Measurements from ENCODE around the gene HOMEZ. TPM values are rescaled to one million over a fixed set of nuclear protein-coding genes. Genes with fewer than 3 reads are reported as not detected.
"Not testable (repeated sequence)": the region's sequence is repeated elsewhere in the genome, so short reads cannot be mapped to it uniquely, and the experiment has no call there.

HOMEZ gene
- total RNA-seq, 1 experiment from 2014 or later = 7.6 TPM

DNA sequence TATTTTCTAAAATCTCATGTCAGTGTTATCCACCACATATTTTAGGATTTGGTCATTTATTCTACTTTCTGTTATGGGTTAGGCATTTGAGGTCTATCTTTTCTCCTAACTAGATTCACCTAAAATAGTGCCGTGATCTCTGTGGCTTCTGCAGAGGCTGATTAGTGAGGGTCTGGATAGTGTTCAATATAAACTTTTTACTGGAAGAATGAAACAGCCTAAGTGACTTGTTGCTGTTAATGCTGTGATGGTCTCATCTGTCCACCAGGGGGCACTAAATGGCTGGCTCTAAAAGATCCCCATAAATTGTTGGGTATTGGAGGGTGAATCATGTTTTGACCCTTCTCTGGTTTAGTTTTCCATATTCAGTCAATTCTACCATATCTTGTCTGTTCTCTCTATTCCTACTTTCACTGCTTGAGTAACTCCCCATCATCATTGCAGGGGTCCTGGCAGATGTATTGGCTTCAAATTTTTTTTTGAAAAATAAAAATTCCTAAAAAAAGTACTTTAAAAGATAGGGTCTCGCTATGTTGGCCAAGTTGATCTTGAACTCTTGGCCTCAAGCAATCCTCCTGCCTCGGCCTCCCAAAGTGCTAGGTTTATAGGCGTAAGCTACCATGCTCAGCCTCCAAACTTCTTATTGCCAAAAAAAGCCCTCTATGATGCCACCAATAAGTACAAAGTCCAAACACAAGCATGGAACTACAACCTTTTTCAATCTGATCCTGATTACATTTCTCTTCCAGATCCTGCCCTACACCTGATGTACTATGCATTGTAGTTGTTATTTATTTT, 42.2 kb upstream of the HOMEZ start:
- in situ Hi-C loops (cut with HindIII; ENCODE audit: low pct_unique_long_range_greater_than_20kb, low sequenced_read_pairs) = no loop called here
- peaks cover 11% of the 10 kb centered on the region for H3K36me3 ChIP-seq (ENCODE audit: control insufficient read depth, insufficient read depth, low read length)

DNA sequence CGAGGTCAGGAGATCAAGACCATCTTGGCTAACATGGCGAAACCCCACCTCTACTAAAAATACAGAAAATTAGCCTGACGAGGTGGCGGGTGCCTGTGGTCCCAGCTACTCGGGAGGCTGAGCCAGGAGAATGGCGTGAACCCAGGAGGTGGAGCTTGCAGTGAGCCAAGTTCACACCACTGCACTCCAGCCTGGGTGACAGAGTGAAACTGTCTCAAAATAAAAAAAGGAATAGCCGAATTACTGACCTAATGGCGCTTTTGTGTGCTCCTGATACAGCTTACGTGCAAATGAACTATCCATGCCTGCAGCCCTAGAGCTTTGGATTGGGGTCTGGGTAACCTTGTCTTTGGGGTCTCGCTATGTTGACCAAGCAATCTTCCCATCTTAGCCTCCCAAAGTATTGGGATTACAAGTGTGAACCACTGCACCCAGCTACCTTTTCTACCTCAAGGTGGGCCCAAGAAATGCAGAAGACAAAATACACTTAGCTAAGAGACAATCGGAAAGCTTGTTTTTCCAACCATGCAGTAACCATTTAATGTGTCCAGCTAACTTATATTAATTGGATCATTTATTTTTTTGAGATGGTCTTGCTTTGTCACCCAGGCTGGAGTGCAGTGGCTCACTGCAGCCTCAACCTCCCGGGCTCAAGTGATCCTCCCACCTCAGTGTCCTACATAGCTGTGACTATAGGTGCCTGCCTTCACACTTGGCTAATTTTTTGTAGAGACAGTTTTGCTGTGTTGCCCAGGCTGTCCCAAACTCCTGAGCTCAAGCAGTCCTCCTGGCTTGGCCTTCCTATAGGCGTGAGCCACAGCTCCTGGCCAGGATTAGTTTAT, 40.8 kb upstream of the HOMEZ start:
- Histone ChIP-seq H3K4me1 (ENCODE audit: control insufficient read depth, insufficient read depth, low read length) (peaks cover 7% of the 10 kb centered on the region), H3K9me3 (ENCODE audit: control insufficient read depth, insufficient read depth, low read depth, low read length) (no peaks in the 10 kb centered on the region), H3K4me3 (ENCODE audit: low read depth in 2 of 2, low read length in 2 of 2) (no peak overlapping the region), H3K36me3 (ENCODE audit: control insufficient read depth, insufficient read depth, low read length) (peaks cover 21% of the 10 kb centered on the region), H3K27me3 (ENCODE audit: control insufficient read depth, insufficient read depth, low read length) (no peaks in the 10 kb centered on the region), H3K27ac (ENCODE audit: low read length) (no peak overlapping the region)
- no TSS peak for BruUV-seq (replicated peaks)
- POLR2A ChIA-PET = interaction anchor here (0.5 kb wide), 1 partner anchor 65 kb away, joined by 4 read pairs; no protein-coding TSS in a partner anchor
- CTCF ChIA-PET = interaction anchor here (1.2 to 1.3 kb wide), 2 partner anchors 18 to 53 kb away, joined by 3 to 8 read pairs; no protein-coding TSS in a partner anchor
- in situ Hi-C loops (cut with HindIII; ENCODE audit: low pct_unique_long_range_greater_than_20kb, low sequenced_read_pairs) = no loop called here
- TF ChIP-seq TCF7L2 (IDR thresholded peaks at IDR 0.05; ENCODE audit: low read depth, low read length) (no peak), CTCF (IDR thresholded peaks at IDR 0.05) (no peak), SIN3A (IDR thresholded peaks at IDR 0.05; ENCODE audit: borderline replicate concordance, insufficient read depth, low read depth, low read length) (no peak), POLR2AphosphoS5 (IDR thresholded peaks at IDR 0.05; ENCODE audit: low read depth, low read length) (peak; percentile 7; the same call in 1 of the 2 replicates), REST (IDR thresholded peaks at IDR 0.05; ENCODE audit: insufficient read depth in 1 of 2, low read depth in 2 of 2, low read length in 1 of 2) (no peak)
- intact Hi-C loops (cut with micrococcal nuclease; ENCODE audit: unreplicated experiment) = loop anchor here (5.0 to 10.0 kb wide), 3 partner anchors 56 to 228 kb away; partner anchors contain the start of genes THTPA and ZFHX2
- DNase-seq (ENCODE audit: low read depth, low spot score) (no peak), ATAC-seq (no peak)

More for the DNA sequence above, 42.2 kb upstream of the HOMEZ start:
- no TSS peak for BruUV-seq (replicated peaks)
- DNase-seq (ENCODE audit: low read depth, low spot score) (peak; percentile 39), ATAC-seq (peak; percentile 86)
- CTCF ChIA-PET = interaction anchor here (1.2 kb wide), 1 partner anchor 32 kb away, joined by 4 read pairs; no protein-coding TSS in a partner anchor
- Histone ChIP-seq H3K27ac (ENCODE audit: low read length) (no peak overlapping the region), H3K9me3 (ENCODE audit: control insufficient read depth, insufficient read depth, low read depth, low read length) (no peaks in the 10 kb centered on the region), H3K4me1 (ENCODE audit: control insufficient read depth, insufficient read depth, low read length) (peaks cover 3% of the 10 kb centered on the region), H3K4me3 (ENCODE audit: low read depth in 2 of 2, low read length in 2 of 2) (no peak overlapping the region), H3K27me3 (ENCODE audit: control insufficient read depth, insufficient read depth, low read length) (no peaks in the 10 kb centered on the region)
- peak; percentile 80 for TF ChIP-seq CTCF (IDR thresholded peaks at IDR 0.05)
- TF ChIP-seq TCF7L2 (IDR thresholded peaks at IDR 0.05; ENCODE audit: low read depth, low read length) = no peak
- POLR2A ChIA-PET = no interaction called here
- intact Hi-C loops (cut with micrococcal nuclease; ENCODE audit: unreplicated experiment) = loop anchor here (5.0 to 10.0 kb wide), 3 partner anchors 54 to 227 kb away; partner anchors contain the start of genes THTPA and ZFHX2

- H3K27me3 ChIP-seq (ENCODE audit: control insufficient read depth, insufficient read depth, low read length); DNase-seq (ENCODE audit: low read depth, low spot score); H3K9me3 ChIP-seq (ENCODE audit: control insufficient read depth, insufficient read depth, low read depth, low read length); H3K4me1 ChIP-seq (ENCODE audit: control insufficient read depth, insufficient read depth, low read length); BruUV-seq (replicated peaks); CTCF ChIA-PET; H3K4me3 ChIP-seq (ENCODE audit: low read depth in 2 of 2, low read length in 2 of 2); H3K27ac ChIP-seq (ENCODE audit: low read length); in situ Hi-C loops (cut with HindIII; ENCODE audit: low pct_unique_long_range_greater_than_20kb, low sequenced_read_pairs); POLR2A ChIA-PET; ATAC-seq: not testable (repeated sequence)
- H3K36me3 ChIP-seq (ENCODE audit: control insufficient read depth, insufficient read depth, low read length) = peaks cover 21% of the 10 kb centered on the region
- intact Hi-C loops (cut with micrococcal nuclease; ENCODE audit: unreplicated experiment) = loop anchor here (5.0 to 10.0 kb wide), 3 partner anchors 57 to 229 kb away; partner anchors contain the start of genes THTPA and ZFHX2
These were observed 39.8 kb upstream of the HOMEZ start for GRCh38 chr14:23325746-23326145.
